GM12878 (cell line): ENCODE measurements around the gene SPEG. TPM values are rescaled to one million over a fixed set of nuclear protein-coding genes. Genes with fewer than 3 reads are reported as not detected.

Source experiments
- ATAC-seq: fragments of 200-7000 bp; cut with Tn5 transposase; 3 replicates; pipeline ENCODE4 v1.9.1; 2020; ENCODE audit warnings: mild to moderate bottlenecking, moderate library complexity
- BruUV-seq: library from RNA; stranded (reverse); fragments of 400-500 nt; replicated peaks from 2 replicates; lab custom pipeline; 2021; lab: Mats Ljungman, UMichigan
- CTCF ChIA-PET: fragments of 300-600 bp; sonication (Branson Sonifier 250); formaldehyde crosslinking; extraction: SDS; loops from one replicate; lab custom pipeline; 2021; ENCODE audit warnings: inconsistent platforms; lab: Yijun Ruan, JAX
- POLR2A ChIA-PET: fragments of 350-600 bp; formaldehyde crosslinking; extraction: SDS; loops from one replicate; lab custom pipeline; 2021; ENCODE audit warnings: inconsistent platforms; lab: Charles Lee
- RAD21 ChIA-PET: fragments of 300-600 bp; sonication (Branson Sonifier 250); formaldehyde crosslinking; loops from one replicate; lab custom pipeline; 2023; ENCODE audit warnings: antibody characterized with exemption; ENCODE audit not compliant: unreplicated experiment; lab: Charles Lee
- SMC1A ChIA-PET: fragments of 300-600 bp; sonication (Branson Sonifier 250); formaldehyde crosslinking; loops from one replicate; lab custom pipeline; 2023; ENCODE audit not compliant: unreplicated experiment, uncharacterized antibody; lab: Charles Lee
- DNase-seq: peaks from one replicate; pipeline ENCODE4 v3.0.0-alpha.2; 2011; ENCODE audit warnings: low read depth, low spot score
- FAIRE-seq: peaks from 3 replicates; lab custom pipeline; 2011; peaks lifted over from hg19 to GRCh38; lab: Jason Lieb, UNC
- H2AFZ ChIP-seq: 2 replicates; pipeline ENCODE4 v1.6.0; 2011; ENCODE audit warnings: low read depth, low read length, control low read depth; ENCODE audit not compliant: control insufficient read depth
- H3K27ac ChIP-seq: 2 replicates; pipeline ENCODE4 v1.5.1; 2011; ENCODE audit warnings: control low read depth; ENCODE audit not compliant: control insufficient read depth, insufficient read depth
- H3K27me3 ChIP-seq, 2 experiments: replicated peaks in 1 of 2; 2 replicates each; pipeline versions ENCODE4 v1.6.0 to v1.6.1; 2011; ENCODE audit warnings: low read length in 1 of 2; ENCODE audit not compliant: control insufficient read depth in 2 of 2, insufficient read depth in 2 of 2
- H3K36me3 ChIP-seq, 2 experiments: 2 replicates each; pipeline ENCODE4 v1.5.1; 2011; ENCODE audit warnings: low read length in 1 of 2; ENCODE audit not compliant: control insufficient read depth in 2 of 2, insufficient read depth in 2 of 2
- H3K4me1 ChIP-seq: 2 replicates; pipeline ENCODE4 v1.6.1; 2011; ENCODE audit warnings: mild to moderate bottlenecking, low read length, moderate library complexity, mixed read lengths; ENCODE audit not compliant: control insufficient read depth, insufficient read depth
- H3K4me2 ChIP-seq: 2 replicates; pipeline ENCODE4 v1.6.0; 2011; ENCODE audit warnings: control low read depth; ENCODE audit not compliant: control insufficient read depth, insufficient read depth
- H3K4me3 ChIP-seq: fragments of 200-600 bp; sonication (generic); 2 replicates; pipeline ENCODE4 v1.5.1; 2016
- H3K79me2 ChIP-seq: 2 replicates; pipeline ENCODE4 v1.6.0; 2011; ENCODE audit warnings: low read length; ENCODE audit not compliant: control insufficient read depth, insufficient read depth
- H3K9ac ChIP-seq: 2 replicates; pipeline ENCODE4 v1.8.0; 2011; ENCODE audit warnings: low read length, control low read depth, mixed read lengths; ENCODE audit not compliant: control insufficient read depth, insufficient read depth
- H3K9me3 ChIP-seq: replicated peaks from 3 replicates; pipeline ENCODE4 v1.5.1; 2011; ENCODE audit warnings: mild to moderate bottlenecking, low read length; ENCODE audit not compliant: control insufficient read depth, insufficient read depth
- H4K20me1 ChIP-seq: 2 replicates; pipeline ENCODE4 v1.6.0; 2011; ENCODE audit not compliant: control insufficient read depth, insufficient read depth
- CEBPZ ChIP-seq: fragments of 150-350 bp; IDR thresholded peaks from 2 replicates; pipeline ENCODE4 v1.6.1; 2016; ENCODE audit warnings: low read depth, low read length
- NR2C1 ChIP-seq: fragments of 450-650 bp; IDR thresholded peaks from 2 replicates; pipeline ENCODE4 v1.6.1; 2017; ENCODE audit warnings: antibody characterized with exemption, mild to moderate bottlenecking, moderate library complexity
- WGBS: methylation state at CpG from one replicate; pipeline ENCODE4 v1.1.6; 2016; ENCODE audit warnings: low lambda C conversion rate; ENCODE audit not compliant: insufficient replicate concordance, insufficient coverage; ENCODE audit errors: missing lambda C conversion rate; 5-methylcytosine and 5-hydroxymethylcytosine counted together
- in situ Hi-C: fragments of 300-500 bp; cut with MboI; formaldehyde crosslinking; loops from 9 replicates; pipeline ENCODE4 v1.14.3; 2018; ENCODE audit warnings: mixed read lengths
- intact Hi-C: fragments of 100-400 bp; cut with micrococcal nuclease; formaldehyde crosslinking; loops from one replicate; pipeline ENCODE4 v1.14.2; 2022; ENCODE audit not compliant: unreplicated experiment
- polyA plus RNA-seq, 11 experiments: library from polyadenylated mRNA; depleted of rRNA in 4 of 11; unstranded in 6 of 11; stranded (reverse) in 5 of 11; fragments of >200 nt; fragmentation: Nextera tagmentation in 4 of 11; fragmentation: Illumina TruSeq in 1 of 11; extraction: Ambion mirVana in 4 of 11; extraction: Trizol in 1 of 11; gene quantifications; 1 replicate in 1 of 11; 2 replicates in 10 of 11; pipeline versions ENCODE4 v1.2.1 to v1.2.3, GENCODE V29; 2011 to 2016; ENCODE audit warnings: inconsistent platforms in 2 of 11, missing spikeins in 2 of 11, low read depth in 1 of 11
- total RNA-seq, 4 experiments: library from RNA; depleted of rRNA in 3 of 4; stranded (reverse); fragments of >200 nt in 3 of 4; fragmentation: Illumina TruSeq in 1 of 4; extraction: Trizol in 1 of 4; gene quantifications; 2 replicates each; pipeline versions ENCODE4 v1.2.1 to v1.2.3, GENCODE V29; 2013 to 2021

SPEG gene
- total and polyA plus RNA-seq, 10 of the 15 experiments (the other 5 are each of a cell fraction or from before 2014, with no cell fraction given) = 0.03 to 0.28 TPM; not detected in 8

GRCh38 chr2:219422952-219423534 is 11.6 kb upstream of the SPEG start:
- no peaks in the 10 kb centered on the region for H3K4me1 ChIP-seq
- WGBS = 37% methylated on average over 7 of the region's 8 CpGs
- TF ChIP-seq NR2C1 (no peak), CEBPZ (no peak)
- TF ChIP-seq, all 136 proteins: peak for 0
- H3K79me2 ChIP-seq = no peaks in the 10 kb centered on the region
- no peak overlapping the region for H3K9ac ChIP-seq
- no peak overlapping the region for H2AFZ ChIP-seq
- H3K36me3 ChIP-seq = no peaks in the 10 kb centered on the region
- ATAC-seq = no peak
- H3K9me3 ChIP-seq = no peaks in the 10 kb centered on the region
- ChIA-PET SMC1A (no interaction called here), RAD21 (no interaction called here), CTCF (interaction anchor here (1.0 to 2.5 kb wide), 2 partner anchors 21 to 33 kb away, joined by 3 to 6 read pairs; no protein-coding TSS in a partner anchor), POLR2A (interaction anchor here (0.7 kb wide), 1 partner anchor 33 kb away, joined by 3 read pairs; no protein-coding TSS in a partner anchor)
- H3K27ac ChIP-seq = no peak overlapping the region
- in situ Hi-C loops = no loop called here
- intact Hi-C loops = no loop called here
- no peak for FAIRE-seq
- no TSS peak for BruUV-seq
- H3K27me3 ChIP-seq = no peaks in the 10 kb centered on the region; a peak in 1 of 4 replicates
- no peak for DNase-seq
- no peaks in the 10 kb centered on the region for H4K20me1 ChIP-seq
- H3K4me2 ChIP-seq = no peak overlapping the region
- no peak overlapping the region for H3K4me3 ChIP-seq
